Osteocyte (in vitro differentiated cells): ENCODE data around the gene OSBPL10. TPM values are rescaled to one million over a fixed set of nuclear protein-coding genes. Genes with fewer than 3 reads are reported as not detected.

ENCODE experiments used
- DNase-seq: peaks from one replicate; pipeline ENCODE4 v3.0.0; 2021; ENCODE audit warnings: mixed read lengths; ENCODE audit not compliant: unreplicated experiment; ENCODE audit errors: extremely low spot score
- H3K27ac Mint-ChIP-seq: one replicate; pipeline ENCODE4 v1.8.0; 2021; ENCODE audit warnings: mild to moderate bottlenecking, mixed read lengths; ENCODE audit not compliant: unreplicated experiment
- H3K27me3 Mint-ChIP-seq: one replicate; pipeline ENCODE4 v1.8.0; 2021; ENCODE audit warnings: mixed read lengths; ENCODE audit not compliant: unreplicated experiment
- H3K36me3 Mint-ChIP-seq: one replicate; pipeline ENCODE4 v1.8.0; 2021; ENCODE audit warnings: mixed read lengths; ENCODE audit not compliant: unreplicated experiment
- H3K4me1 Mint-ChIP-seq: one replicate; pipeline ENCODE4 v1.8.0; 2021; ENCODE audit warnings: mixed read lengths; ENCODE audit not compliant: unreplicated experiment
- H3K4me3 Mint-ChIP-seq: one replicate; pipeline ENCODE4 v1.8.0; 2021; ENCODE audit warnings: mild to moderate bottlenecking, moderate library complexity, mixed read lengths; ENCODE audit not compliant: unreplicated experiment
- H3K9me3 Mint-ChIP-seq: one replicate; pipeline ENCODE4 v1.8.0; 2021; ENCODE audit warnings: mixed read lengths; ENCODE audit not compliant: unreplicated experiment
- CTCF ChIP-seq: fragments of 200-600 bp; sonication (generic); IDR thresholded peaks from 2 replicates; pipeline ENCODE4 v1.5.0; 2021; ENCODE audit warnings: antibody characterized with exemption, mild to moderate bottlenecking, moderate library complexity
- total RNA-seq: library from RNA; stranded (reverse); gene quantifications from 2 replicates; pipeline ENCODE4 v1.2.1, GENCODE V29; 2021

Gene OSBPL10
- total RNA-seq, 1 donor from 2014 or later = 21.7 TPM

- Mint-ChIP-seq H3K4me1 (peaks cover 19% of the 10 kb centered on the region), H3K27me3 (no peaks in the 10 kb centered on the region), H3K36me3 (peaks cover 9% of the 10 kb centered on the region), H3K27ac (peak overlapping the region; percentile 41), H3K9me3 (peaks cover 6% of the 10 kb centered on the region), H3K4me3 (no peak overlapping the region)
- TF ChIP-seq CTCF = no peak
- no peak for DNase-seq
These were observed 247.8 kb downstream of the OSBPL10 start for GRCh38 chr3:31733234-31733667.

DNA sequence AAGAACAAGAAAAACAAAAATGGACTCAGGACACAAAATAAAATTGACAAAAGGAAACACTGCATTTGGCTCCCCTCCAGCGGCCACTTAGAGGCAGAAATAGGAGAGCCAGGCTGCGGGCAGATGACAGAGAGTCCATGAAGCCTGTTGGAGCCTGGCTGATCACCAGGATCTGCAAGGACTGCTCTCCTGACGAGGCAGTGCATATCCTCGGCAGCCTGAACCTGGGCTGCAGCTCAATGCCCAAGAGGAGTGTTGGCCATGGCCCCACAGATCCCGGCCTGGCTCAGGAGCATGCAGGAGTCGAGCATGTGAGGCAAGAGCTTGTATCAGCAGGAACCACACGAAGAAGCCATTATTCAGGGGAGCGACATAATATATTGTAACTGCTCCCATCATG lies 248.5 kb downstream of the OSBPL10 start:
- peaks cover 6% of the 10 kb centered on the region for H3K9me3 Mint-ChIP-seq
- no peaks in the 10 kb centered on the region for H3K27me3 Mint-ChIP-seq
- peaks cover 22% of the 10 kb centered on the region for H3K4me1 Mint-ChIP-seq
- no peak overlapping the region for H3K27ac Mint-ChIP-seq
- DNase-seq = no peak
- H3K36me3 Mint-ChIP-seq = peaks cover 9% of the 10 kb centered on the region
- H3K4me3 Mint-ChIP-seq = no peak overlapping the region
- TF ChIP-seq CTCF = no peak

GRCh38 chr3:31729573-31729972 lies 251.5 kb downstream of the OSBPL10 start:
- H3K4me1 Mint-ChIP-seq = peaks cover 20% of the 10 kb centered on the region
- no peaks in the 10 kb centered on the region for H3K9me3 Mint-ChIP-seq
- DNase-seq = no peak
- no peak for TF ChIP-seq CTCF
- no peak overlapping the region for H3K27ac Mint-ChIP-seq
- H3K36me3 Mint-ChIP-seq = no peaks in the 10 kb centered on the region
- no peaks in the 10 kb centered on the region for H3K27me3 Mint-ChIP-seq
- H3K4me3 Mint-ChIP-seq = no peak overlapping the region

- Mint-ChIP-seq H3K4me1 (peaks cover 20% of the 10 kb centered on the region), H3K4me3 (no peak overlapping the region), H3K27ac (no peak overlapping the region), H3K9me3 (no peaks in the 10 kb centered on the region), H3K36me3 (no peaks in the 10 kb centered on the region), H3K27me3 (no peaks in the 10 kb centered on the region)
- no peak for DNase-seq
- TF ChIP-seq CTCF = no peak
These were observed 252.0 kb downstream of the OSBPL10 start for GRCh38 chr3:31729082-31729481.

- H3K27ac Mint-ChIP-seq = no peak overlapping the region
- H3K4me3 Mint-ChIP-seq = no peak overlapping the region
- TF ChIP-seq CTCF = no peak
- no peaks in the 10 kb centered on the region for H3K36me3 Mint-ChIP-seq
- H3K4me1 Mint-ChIP-seq = peaks cover 17% of the 10 kb centered on the region
- H3K27me3 Mint-ChIP-seq = no peaks in the 10 kb centered on the region
- no peak for DNase-seq
- no peaks in the 10 kb centered on the region for H3K9me3 Mint-ChIP-seq
These were observed 252.7 kb downstream of the OSBPL10 start for GRCh38 chr3:31728403-31728802.
